HCT116 (cell line): ENCODE data around the gene KYAT1. TPM values are rescaled to one million over a fixed set of nuclear protein-coding genes. Genes with fewer than 3 reads are reported as not detected.

Experiments
- ATAC-seq: fragments of 200-7000 bp; cut with Tn5 transposase; 2 replicates; pipeline ENCODE4 v1.9.1; 2020; ENCODE audit warnings: mild to moderate bottlenecking, moderate library complexity
- BruUV-seq: library from RNA; stranded (reverse); fragments of 400-500 nt; replicated peaks from 2 replicates; lab custom pipeline; 2021; lab: Mats Ljungman, UMichigan
- CTCF ChIA-PET: fragments of 300-600 bp; sonication (Branson Sonifier 250); formaldehyde crosslinking; loops from one replicate; lab custom pipeline; 2021; ENCODE audit warnings: antibody characterized with exemption; lab: Charles Lee
- POLR2A ChIA-PET: fragments of 300-600, 350-600 bp; sonication (Branson Sonifier 250); formaldehyde crosslinking; loops from one replicate; lab custom pipeline; 2021; ENCODE audit warnings: antibody characterized with exemption; lab: Charles Lee
- RAD21 ChIA-PET, 2 experiments: fragments of 300-600 bp; sonication (Branson Sonifier 250); formaldehyde crosslinking; loops; one replicate each; lab custom pipeline; 2023; ENCODE audit warnings: low total read pairs in 2 of 2; ENCODE audit not compliant: uncharacterized antibody in 2 of 2, unreplicated experiment in 2 of 2, low non-redundant PET in 1 of 2; lab: Charles Lee
- DNase-seq: peaks from one replicate; pipeline ENCODE4 v3.0.0-alpha.2; 2010; ENCODE audit warnings: low read depth, low spot score
- H2AFZ ChIP-seq: fragments of 200-600 bp; shearing (Covaris generic), sonication (generic); 2 replicates; pipeline ENCODE4 v1.6.1; 2017; ENCODE audit warnings: low read depth, mixed run types, mixed read lengths, antibody characterized with exemption, low read length; ENCODE audit not compliant: poor library complexity, severe bottlenecking
- H3K27ac ChIP-seq: 2 replicates; pipeline ENCODE4 v1.5.1; 2012; ENCODE audit warnings: low read depth, low read length
- H3K27me3 ChIP-seq: fragments of 200-600 bp; sonication (generic); 2 replicates; pipeline ENCODE4 v1.6.1; 2016; ENCODE audit warnings: mixed run types, low read length, mixed read lengths; ENCODE audit not compliant: insufficient read depth
- H3K36me3 ChIP-seq, 2 experiments: fragments of 200-500 bp in 1 of 2; fragments of 200-600 bp in 1 of 2; sonication (Bioruptor generic) in 1 of 2; sonication (generic) in 1 of 2; 2 replicates each; pipeline versions ENCODE4 v1.5.1 to v1.6.1; 2014 to 2016; ENCODE audit warnings: low read length in 2 of 2, inconsistent platforms in 1 of 2, mixed read lengths in 1 of 2, mixed run types in 1 of 2; ENCODE audit not compliant: insufficient read depth in 2 of 2, control insufficient read depth in 1 of 2
- H3K4me1 ChIP-seq, 2 experiments: fragments of 200-600 bp in 1 of 2; sonication (generic) in 1 of 2; 2 replicates each; pipeline versions ENCODE4 v1.5.1 to v1.6.1; 2012 to 2017; ENCODE audit warnings: low read length in 2 of 2, inconsistent platforms in 1 of 2, mild to moderate bottlenecking in 1 of 2, mixed read lengths in 1 of 2, mixed run types in 1 of 2, moderate library complexity in 1 of 2; ENCODE audit not compliant: insufficient read depth in 2 of 2, control insufficient read depth in 1 of 2
- H3K4me2 ChIP-seq: fragments of 200-600 bp; sonication (generic); 2 replicates; pipeline ENCODE4 v1.6.1; 2017; ENCODE audit warnings: mixed run types, low read length, mixed read lengths
- H3K4me3 ChIP-seq, 2 experiments: fragments of 200-600 bp in 1 of 2; sonication (generic) in 1 of 2; replicated peaks in 1 of 2; 2 replicates each; pipeline ENCODE4 v1.5.1; 2011 to 2016; ENCODE audit warnings: low read length in 2 of 2, control low read depth in 1 of 2, low read depth in 1 of 2, mild to moderate bottlenecking in 1 of 2, mixed read lengths in 1 of 2, mixed run types in 1 of 2
- H3K79me2 ChIP-seq: fragments of 200-600 bp; sonication (generic); 2 replicates; pipeline ENCODE4 v1.6.1; 2017; ENCODE audit warnings: mild to moderate bottlenecking, mixed run types, low read length, moderate library complexity, mixed read lengths; ENCODE audit not compliant: insufficient read depth
- H3K9ac ChIP-seq: fragments of 200-600 bp; sonication (generic); 2 replicates; pipeline ENCODE4 v1.6.1; 2016; ENCODE audit warnings: low read length, mixed read lengths
- H3K9me2 ChIP-seq: fragments of 200-600 bp; sonication (generic), shearing (Covaris generic); 2 replicates; pipeline ENCODE4 v1.6.1; 2017; ENCODE audit warnings: mixed run types, mild to moderate bottlenecking, moderate library complexity; ENCODE audit not compliant: insufficient read depth
- H3K9me3 ChIP-seq, 2 experiments: fragments of 200-500 bp in 1 of 2; fragments of 200-600 bp in 1 of 2; sonication (Bioruptor generic) in 1 of 2; sonication (generic) in 1 of 2; 2 replicates each; pipeline ENCODE4 v1.6.1; 2014 to 2017; ENCODE audit warnings: low read length in 2 of 2, mixed read lengths in 2 of 2, inconsistent platforms in 1 of 2, low read depth in 1 of 2, mild to moderate bottlenecking in 1 of 2, mixed run types in 1 of 2, moderate library complexity in 1 of 2; ENCODE audit not compliant: control insufficient read depth in 1 of 2, insufficient read depth in 1 of 2
- H4K20me1 ChIP-seq: fragments of 200-600 bp; sonication (generic), shearing (Covaris generic); 2 replicates; pipeline ENCODE4 v1.6.1; 2017; ENCODE audit warnings: mixed run types, mild to moderate bottlenecking, moderate library complexity; ENCODE audit not compliant: insufficient read depth
- ATF3 ChIP-seq: IDR thresholded peaks from 2 replicates; pipeline ENCODE4 v1.6.1; 2012
- CBX3 ChIP-seq: IDR thresholded peaks from 2 replicates; pipeline ENCODE4 v1.6.1; 2012; ENCODE audit warnings: low read depth
- EGR1 ChIP-seq: IDR thresholded peaks from 2 replicates; pipeline ENCODE4 v1.6.1; 2012; ENCODE audit warnings: low read depth
- EZH2 ChIP-seq: fragments of 200-600 bp; sonication (generic); IDR thresholded peaks from 2 replicates; pipeline ENCODE4 v1.6.1; 2017; ENCODE audit warnings: antibody characterized with exemption, mixed run types
- FOSL1 ChIP-seq: IDR thresholded peaks from 2 replicates; pipeline ENCODE4 v1.6.1; 2012; ENCODE audit warnings: low read depth
- MAX ChIP-seq: IDR thresholded peaks from 2 replicates; pipeline ENCODE4 v1.6.1; 2012
- POLR2A ChIP-seq: IDR thresholded peaks from 2 replicates; pipeline ENCODE4 v1.7.0; 2011; ENCODE audit warnings: borderline replicate concordance; ENCODE audit not compliant: insufficient read depth, insufficient read length; ENCODE audit errors: extremely low read depth
- SP1 ChIP-seq: IDR thresholded peaks from 2 replicates; pipeline ENCODE4 v1.6.1; 2012; ENCODE audit warnings: low read depth
- TCF7L2 ChIP-seq: IDR thresholded peaks from 2 replicates; pipeline ENCODE4 v1.7.0; 2011; ENCODE audit warnings: borderline replicate concordance, inconsistent platforms; ENCODE audit not compliant: insufficient read depth, insufficient read length; ENCODE audit errors: extremely low read depth
- YY1 ChIP-seq: IDR thresholded peaks from 2 replicates; pipeline ENCODE4 v1.6.1; 2011; ENCODE audit warnings: low read length, low read depth, moderate library complexity, mild to moderate bottlenecking; ENCODE audit not compliant: insufficient replicate concordance; ENCODE audit errors: extremely low read depth
- ZFX ChIP-seq: fragments of 450-650 bp; IDR thresholded peaks from 2 replicates; pipeline ENCODE4 v1.6.1; 2017
- intact Hi-C: fragments of 100-400 bp; cut with micrococcal nuclease; formaldehyde crosslinking; loops from 2 replicates; pipeline ENCODE4 v1.10.0; 2022
- total RNA-seq: library from RNA; stranded (reverse); gene quantifications from one replicate; pipeline ENCODE4 v1.2.1, GENCODE V29; 2021; ENCODE audit not compliant: unreplicated experiment

KYAT1 gene
- total RNA-seq, 1 experiment from 2014 or later = 10.1 TPM

DNA sequence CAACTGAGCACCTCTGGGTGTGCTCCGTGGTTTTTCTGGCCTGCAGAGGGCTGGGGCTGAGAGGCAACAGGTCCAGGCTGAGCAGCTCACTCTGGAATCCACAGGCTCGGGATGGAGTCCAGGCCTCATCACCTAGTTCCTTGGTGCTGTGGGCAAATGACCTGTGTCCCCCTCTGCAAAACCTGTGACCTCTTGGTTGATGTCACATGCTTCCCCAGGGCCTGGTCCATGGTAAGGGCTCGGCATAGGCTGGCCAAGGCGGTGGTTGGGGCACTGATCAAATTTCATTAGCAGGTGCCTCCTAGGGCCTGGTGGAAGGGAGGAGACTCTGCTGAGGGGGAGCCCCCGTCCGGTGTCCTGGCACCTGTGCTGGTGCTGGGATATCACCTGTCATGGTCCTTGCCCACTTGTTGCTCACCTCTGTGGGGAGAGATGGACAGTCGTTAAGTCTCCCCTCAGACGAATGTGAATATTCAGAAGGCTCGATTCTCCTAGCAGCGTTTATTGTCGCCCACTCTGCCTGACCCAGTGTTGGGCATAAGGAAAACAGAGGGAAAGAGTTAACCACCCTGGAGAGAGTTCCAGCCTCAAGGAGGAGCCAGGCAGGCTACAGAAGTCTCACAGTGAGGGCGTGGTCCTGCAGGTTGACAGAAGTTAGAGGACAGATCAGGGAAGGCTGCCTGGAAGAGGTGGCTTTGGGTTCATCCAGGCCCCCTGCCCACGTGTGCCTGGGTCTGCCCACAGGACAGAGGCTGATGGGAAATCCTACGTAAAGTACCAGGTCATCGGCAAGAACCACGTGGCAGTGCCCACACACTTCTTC lies 60.0 kb downstream of the KYAT1 start:
- H3K4me2 ChIP-seq = no peak overlapping the region
- peaks cover 3% of the 10 kb centered on the region; the same call in 1 of the 2 replicates for H3K79me2 ChIP-seq
- no peak overlapping the region for H3K4me3 ChIP-seq
- ATAC-seq = no peak
- no peak overlapping the region for H3K9ac ChIP-seq
- no peak overlapping the region for H3K27ac ChIP-seq
- RAD21 ChIA-PET = no interaction called here
- TF ChIP-seq ATF3 (no peak), EZH2 (no peak), ZFX (no peak), FOSL1 (no peak), TCF7L2 (no peak), POLR2A (no peak), CBX3 (no peak), EGR1 (no peak), SP1 (no peak), YY1 (no peak), MAX (no peak)
- DNase-seq = no peak
- H2AFZ ChIP-seq = no peak overlapping the region
- POLR2A ChIA-PET = no interaction called here
- H3K9me2 ChIP-seq = no peaks in the 10 kb centered on the region
- 0 out of 2 replicates have a peak, but pooled peaks cover 5% of the 10 kb centered on the region for H4K20me1 ChIP-seq
- peaks cover 12 to 23% of the 10 kb centered on the region in 2 experiments; a peak in 3 of 4 replicates for H3K4me1 ChIP-seq
- H3K36me3 ChIP-seq = peaks cover 22 to 28% of the 10 kb centered on the region in 2 experiments; a peak in 3 of 4 replicates
- intact Hi-C loops = no loop called here
- H3K27me3 ChIP-seq = no peaks in the 10 kb centered on the region
- H3K9me3 ChIP-seq = no peaks in the 10 kb centered on the region
- no TSS peak for BruUV-seq
- CTCF ChIA-PET = no interaction called here
